Esophagus squamous epithelium (tissue), 4 donors: ENCODE measurements around the gene SIN3B.

Experiments used
- CTCF ChIP-seq, 6 experiments: fragments of 450-650 bp in 4 of 6; fragments of 200-600 bp in 2 of 6; sonication (generic) in 2 of 6; IDR thresholded peaks; one replicate each; pipeline ENCODE4 v1.5.1; 2016 to 2019; ENCODE audit warnings: antibody characterized with exemption in 6 of 6, mild to moderate bottlenecking in 4 of 6, moderate library complexity in 4 of 6
- POLR2A ChIP-seq, 4 donors: fragments of 450-650 bp; IDR thresholded peaks; one replicate each; pipeline ENCODE4 v1.6.1; 2017; ENCODE audit warnings: antibody characterized with exemption in 4 of 4, mild to moderate bottlenecking in 4 of 4, moderate library complexity in 3 of 4

- TF ChIP-seq CTCF (IDR thresholded peaks at IDR 0.05) (no peak), POLR2A (IDR thresholded peaks at IDR 0.05) (no peak)
These were observed 75.4 kb downstream of the SIN3B start for GRCh38 chr19:16904599-16904998.
